SU-DHL-6 (cell line): ENCODE results near the gene SLF1.

Experiments
- H2AFZ ChIP-seq: fragments of 200-600 bp; sonication (generic); 2 replicates; pipeline ENCODE4 v1.6.1; 2014; ENCODE audit warnings: low read depth, mild to moderate bottlenecking, moderate library complexity, mixed read lengths, antibody characterized with exemption, low read length; ENCODE audit not compliant: severe bottlenecking
- H3F3A ChIP-seq: fragments of 200-600 bp; shearing (Covaris generic); 2 replicates; pipeline ENCODE4 v1.6.0; 2016; ENCODE audit warnings: antibody characterized with exemption, mild to moderate bottlenecking; ENCODE audit not compliant: insufficient read depth
- H3K27ac ChIP-seq: fragments of 200-600 bp; sonication (generic); 2 replicates; pipeline ENCODE4 v1.5.1; 2016; ENCODE audit warnings: low read depth, mild to moderate bottlenecking, low read length, moderate library complexity, mixed read lengths
- H3K27me3 ChIP-seq: fragments of 200-600 bp; sonication (generic), shearing (Covaris generic); 2 replicates; pipeline ENCODE4 v1.6.0; 2014; ENCODE audit warnings: mild to moderate bottlenecking, low read length
- H3K36me3 ChIP-seq: fragments of 200-600 bp; sonication (generic); 2 replicates; pipeline ENCODE4 v1.6.1; 2014; ENCODE audit warnings: mild to moderate bottlenecking, low read length, mixed read lengths
- H3K4me2 ChIP-seq: fragments of 300-600, 200-600 bp; shearing (Covaris generic), sonication (generic); 2 replicates; pipeline ENCODE4 v1.6.0; 2014; ENCODE audit warnings: low read length, low read depth, mild to moderate bottlenecking; ENCODE audit not compliant: poor library complexity, severe bottlenecking
- H3K4me3 ChIP-seq: fragments of 200-600 bp; sonication (generic); 2 replicates; pipeline ENCODE4 v1.5.1; 2014; ENCODE audit warnings: antibody characterized with exemption, low read length, mild to moderate bottlenecking, mixed read lengths; ENCODE audit not compliant: insufficient read depth, poor library complexity, severe bottlenecking
- H3K79me2 ChIP-seq: fragments of 200-600 bp; sonication (generic); 2 replicates; pipeline ENCODE4 v1.6.1; 2014; ENCODE audit warnings: mild to moderate bottlenecking, low read length, moderate library complexity; ENCODE audit not compliant: insufficient read depth
- H3K9ac ChIP-seq: fragments of 200-600 bp; sonication (generic); 2 replicates; pipeline ENCODE4 v1.7.0; 2014; ENCODE audit warnings: mild to moderate bottlenecking, low read length
- H3K9me2 ChIP-seq: fragments of 200-600 bp; sonication (generic); replicated peaks from 2 replicates; pipeline ENCODE4 v1.6.1; 2014; ENCODE audit warnings: low read length; ENCODE audit not compliant: insufficient read depth
- H3K9me3 ChIP-seq: fragments of 200-600 bp; sonication (generic); 2 replicates; pipeline ENCODE4 v1.6.1; 2014; ENCODE audit warnings: low read length, mixed read lengths; ENCODE audit not compliant: insufficient read depth
- H4K20me1 ChIP-seq: fragments of 200-600 bp; sonication (generic); 2 replicates; pipeline ENCODE4 v1.6.1; 2014; ENCODE audit warnings: low read depth, mild to moderate bottlenecking, antibody characterized with exemption, low read length, moderate library complexity, mixed read lengths
- EZH2phosphoT487 ChIP-seq: fragments of 200-600 bp; sonication (generic), shearing (Covaris generic); conservative IDR thresholded peaks from 2 replicates; pipeline ENCODE4 v1.6.1; 2018; ENCODE audit warnings: mild to moderate bottlenecking, antibody characterized with exemption, low read length, moderate library complexity, mixed read lengths
- TF ChIP-seq, protein P1 (sequence below): fragments of 200-600 bp; sonication (generic); IDR thresholded peaks from one replicate; pipeline ENCODE4 v1.5.1; 2017; ENCODE audit warnings: antibody characterized with exemption, mild to moderate bottlenecking, low read length, moderate library complexity; ENCODE audit not compliant: insufficient read depth, poor library complexity, severe bottlenecking

The SLF1 gene

DNA sequence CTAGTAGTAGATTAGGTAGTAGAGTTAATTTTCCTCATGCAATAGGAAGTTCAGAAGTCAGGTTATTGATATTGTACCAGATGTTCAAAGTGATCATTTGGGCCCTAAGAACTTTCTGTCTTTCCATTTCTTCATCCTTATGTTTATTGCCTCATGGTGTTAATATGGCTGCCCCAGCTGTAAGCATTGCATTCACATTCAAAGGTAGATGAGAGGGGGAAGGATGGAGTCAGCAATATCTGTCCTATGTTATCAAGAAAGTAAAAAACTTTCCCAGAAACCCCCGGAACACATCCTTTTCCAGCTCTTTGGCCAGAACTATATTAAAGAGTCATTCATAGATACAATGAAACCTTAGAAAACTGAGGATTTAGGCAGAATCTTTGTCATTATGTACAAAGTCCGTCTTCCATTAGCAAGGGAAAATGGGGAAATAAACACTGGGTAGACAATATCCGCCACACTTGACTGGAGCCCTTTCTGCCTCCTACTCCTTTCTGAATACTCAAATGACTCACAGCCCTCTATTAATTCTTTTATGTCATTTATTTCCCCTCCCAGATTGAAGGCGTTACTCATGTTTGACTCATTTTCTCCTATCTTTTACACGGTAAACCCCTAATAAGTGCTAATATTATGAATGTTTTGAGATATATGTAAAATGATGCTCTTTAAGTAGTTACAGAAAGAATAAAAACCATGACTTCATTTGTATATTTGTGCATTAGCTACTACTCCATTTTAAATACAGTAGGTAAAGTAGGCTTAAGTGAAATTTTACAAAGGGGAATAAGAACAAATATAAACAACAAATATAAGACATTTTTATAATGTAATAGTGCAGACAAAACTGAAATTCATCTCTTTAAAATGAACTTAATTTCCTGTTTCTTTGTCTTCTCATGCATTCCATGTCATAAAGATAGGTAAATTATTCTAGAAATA, 127.6 kb downstream of the SLF1 start:
- Histone ChIP-seq H3K4me3 (no peak overlapping the region), H2AFZ (no peak overlapping the region), H3K27ac (no peak overlapping the region), H3K36me3 (no peaks in the 10 kb centered on the region), H3K9me3 (no peaks in the 10 kb centered on the region), H3K4me2 (no peak overlapping the region), H3K9ac (no peak overlapping the region), H3F3A (no peaks in the 10 kb centered on the region), H3K9me2 (no peaks in the 10 kb centered on the region), H3K27me3 (no peaks in the 10 kb centered on the region), H3K79me2 (no peaks in the 10 kb centered on the region), H4K20me1 (no peaks in the 10 kb centered on the region)
- TF ChIP-seq, protein P1, sequence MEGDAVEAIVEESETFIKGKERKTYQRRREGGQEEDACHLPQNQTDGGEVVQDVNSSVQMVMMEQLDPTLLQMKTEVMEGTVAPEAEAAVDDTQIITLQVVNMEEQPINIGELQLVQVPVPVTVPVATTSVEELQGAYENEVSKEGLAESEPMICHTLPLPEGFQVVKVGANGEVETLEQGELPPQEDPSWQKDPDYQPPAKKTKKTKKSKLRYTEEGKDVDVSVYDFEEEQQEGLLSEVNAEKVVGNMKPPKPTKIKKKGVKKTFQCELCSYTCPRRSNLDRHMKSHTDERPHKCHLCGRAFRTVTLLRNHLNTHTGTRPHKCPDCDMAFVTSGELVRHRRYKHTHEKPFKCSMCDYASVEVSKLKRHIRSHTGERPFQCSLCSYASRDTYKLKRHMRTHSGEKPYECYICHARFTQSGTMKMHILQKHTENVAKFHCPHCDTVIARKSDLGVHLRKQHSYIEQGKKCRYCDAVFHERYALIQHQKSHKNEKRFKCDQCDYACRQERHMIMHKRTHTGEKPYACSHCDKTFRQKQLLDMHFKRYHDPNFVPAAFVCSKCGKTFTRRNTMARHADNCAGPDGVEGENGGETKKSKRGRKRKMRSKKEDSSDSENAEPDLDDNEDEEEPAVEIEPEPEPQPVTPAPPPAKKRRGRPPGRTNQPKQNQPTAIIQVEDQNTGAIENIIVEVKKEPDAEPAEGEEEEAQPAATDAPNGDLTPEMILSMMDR, result no peak
- TF ChIP-seq EZH2phosphoT487, result no peak

DNA sequence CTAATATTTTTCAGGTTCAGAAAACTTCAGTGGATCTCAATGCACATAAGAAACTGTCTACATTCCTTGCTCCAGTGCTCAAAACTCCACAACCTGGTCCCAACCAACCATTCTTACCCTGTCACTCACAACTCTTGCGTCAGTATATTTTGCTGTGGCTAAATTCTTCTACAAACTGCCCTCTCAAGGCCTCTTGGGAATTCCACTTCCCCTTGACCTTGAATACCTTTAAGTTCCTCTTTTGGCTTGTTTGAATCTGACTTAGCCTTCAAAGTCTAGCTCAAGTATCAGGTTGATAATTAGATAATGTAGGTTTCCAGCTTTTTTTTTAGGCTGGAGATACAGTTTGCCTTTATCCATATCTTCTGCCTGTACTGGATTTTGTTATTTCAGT, 128.3 kb downstream of the SLF1 start:
- H3F3A ChIP-seq, result no peaks in the 10 kb centered on the region
- TF ChIP-seq, protein P1, result no peak
- no peak for TF ChIP-seq EZH2phosphoT487
- H3K36me3 ChIP-seq, result no peaks in the 10 kb centered on the region
- no peaks in the 10 kb centered on the region for H3K79me2 ChIP-seq
- H2AFZ ChIP-seq, result no peak overlapping the region
- no peak overlapping the region for H3K27ac ChIP-seq
- H3K9me3 ChIP-seq, result no peaks in the 10 kb centered on the region
- H3K27me3 ChIP-seq, result no peaks in the 10 kb centered on the region
- no peak overlapping the region for H3K4me3 ChIP-seq
- H3K9me2 ChIP-seq, result no peaks in the 10 kb centered on the region
- no peak overlapping the region for H3K9ac ChIP-seq
- no peak overlapping the region for H3K4me2 ChIP-seq
- no peaks in the 10 kb centered on the region for H4K20me1 ChIP-seq
